ENCODE data around the gene TM6SF1.

DNA sequence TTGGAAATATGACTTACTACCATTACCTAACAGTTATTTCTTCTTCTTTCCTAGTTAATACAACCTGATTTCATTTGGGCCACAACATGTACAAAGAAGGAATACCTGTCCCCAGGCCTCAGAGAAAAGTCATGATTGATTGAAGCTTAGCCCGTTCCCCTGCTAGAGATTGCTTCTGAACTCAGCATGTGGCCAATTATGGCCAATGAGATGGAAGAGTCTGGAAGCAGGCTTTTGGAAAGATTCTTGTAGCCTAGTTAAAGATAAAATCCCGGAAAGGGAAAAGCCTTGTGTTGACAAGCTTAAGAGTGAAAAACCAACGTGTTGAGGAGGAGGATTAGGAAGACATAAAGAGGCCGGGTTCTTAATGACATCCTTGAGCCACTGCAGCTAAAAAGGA is 17.0 kb upstream of the TM6SF1 start:
- TF ChIP-seq, protein P1, sequence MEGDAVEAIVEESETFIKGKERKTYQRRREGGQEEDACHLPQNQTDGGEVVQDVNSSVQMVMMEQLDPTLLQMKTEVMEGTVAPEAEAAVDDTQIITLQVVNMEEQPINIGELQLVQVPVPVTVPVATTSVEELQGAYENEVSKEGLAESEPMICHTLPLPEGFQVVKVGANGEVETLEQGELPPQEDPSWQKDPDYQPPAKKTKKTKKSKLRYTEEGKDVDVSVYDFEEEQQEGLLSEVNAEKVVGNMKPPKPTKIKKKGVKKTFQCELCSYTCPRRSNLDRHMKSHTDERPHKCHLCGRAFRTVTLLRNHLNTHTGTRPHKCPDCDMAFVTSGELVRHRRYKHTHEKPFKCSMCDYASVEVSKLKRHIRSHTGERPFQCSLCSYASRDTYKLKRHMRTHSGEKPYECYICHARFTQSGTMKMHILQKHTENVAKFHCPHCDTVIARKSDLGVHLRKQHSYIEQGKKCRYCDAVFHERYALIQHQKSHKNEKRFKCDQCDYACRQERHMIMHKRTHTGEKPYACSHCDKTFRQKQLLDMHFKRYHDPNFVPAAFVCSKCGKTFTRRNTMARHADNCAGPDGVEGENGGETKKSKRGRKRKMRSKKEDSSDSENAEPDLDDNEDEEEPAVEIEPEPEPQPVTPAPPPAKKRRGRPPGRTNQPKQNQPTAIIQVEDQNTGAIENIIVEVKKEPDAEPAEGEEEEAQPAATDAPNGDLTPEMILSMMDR (IDR thresholded peaks at IDR 0.05), result no peak
- TF ChIP-seq EP300 (IDR thresholded peaks at IDR 0.05) (no peak), POLR2A (IDR thresholded peaks at IDR 0.05) (no peak)

All from ovary (tissue), 3 donors.